Epithelial cell of esophagus (primary cell): Measurements from ENCODE around the gene EIF2A.

ENCODE experiments used
- DNase-seq: peaks from one replicate; pipeline ENCODE4 v3.0.0; 2010; ENCODE audit warnings: low read depth
- H3K4me3 ChIP-seq: 2 replicates; pipeline ENCODE4 v1.5.1; 2011; ENCODE audit warnings: mild to moderate bottlenecking, low read length, control low read depth
- CTCF ChIP-seq: IDR thresholded peaks from 2 replicates; pipeline ENCODE4 v1.5.1; 2011; ENCODE audit warnings: low read depth, mild to moderate bottlenecking, low read length, control low read depth, inconsistent platforms; ENCODE audit not compliant: insufficient read depth; ENCODE audit errors: missing control alignments

The EIF2A gene

GRCh38 chr3:150631515-150632221 lies 85.1 kb downstream of the EIF2A start:
- TF ChIP-seq CTCF = no peak
- no peak overlapping the region for H3K4me3 ChIP-seq
- no peak for DNase-seq

GRCh38 chr3:150635076-150635475 lies 88.5 kb downstream of the EIF2A start:
- no peak overlapping the region for H3K4me3 ChIP-seq
- no peak for TF ChIP-seq CTCF
- no peak for DNase-seq

- no peak overlapping the region for H3K4me3 ChIP-seq
- DNase-seq = no peak
- no peak for TF ChIP-seq CTCF
Observed at GRCh38 chr3:150635526-150635925, 88.9 kb downstream of the EIF2A start.
